OCI-LY3 (cell line): ENCODE data around the gene SNX18.

Experiments used
- H2AFZ ChIP-seq: fragments of 200-600, 300-600 bp; shearing (Covaris generic); 2 replicates; pipeline ENCODE4 v1.6.0; 2014; ENCODE audit warnings: antibody characterized with exemption, low read depth, low read length
- H3K27ac ChIP-seq: fragments of 200-600, 300-600 bp; sonication (generic); 2 replicates; pipeline ENCODE4 v1.5.1; 2014; ENCODE audit warnings: mild to moderate bottlenecking, low read length, moderate library complexity, mixed read lengths
- H3K27me3 ChIP-seq: fragments of 200-600, 300-600 bp; sonication (generic); 2 replicates; pipeline ENCODE4 v1.6.1; 2014; ENCODE audit warnings: low read depth, low read length, mixed read lengths
- H3K36me3 ChIP-seq: fragments of 200-600, 300-600 bp; sonication (generic); replicated peaks from 2 replicates; pipeline ENCODE3; 2014; ENCODE audit warnings: low read depth, low read length, mixed read lengths
- H3K4me1 ChIP-seq: fragments of 300-600, 200-600 bp; sonication (generic); 2 replicates; pipeline ENCODE4 v1.6.1; 2014; ENCODE audit warnings: low read length, mixed read lengths
- H3K4me2 ChIP-seq: fragments of 200-600, 300-600 bp; sonication (generic); 2 replicates; pipeline ENCODE4 v1.6.1; 2014; ENCODE audit warnings: low read length, mixed read lengths
- H3K4me3 ChIP-seq: fragments of 300-600, 200-600 bp; sonication (generic); 2 replicates; pipeline ENCODE4 v1.5.1; 2014; ENCODE audit warnings: antibody characterized with exemption, mild to moderate bottlenecking, low read length, moderate library complexity
- H3K79me2 ChIP-seq: fragments of 300-600, 200-600 bp; shearing (Covaris generic); 2 replicates; pipeline ENCODE4 v1.6.1; 2014; ENCODE audit warnings: mild to moderate bottlenecking, low read length, mixed read lengths
- H3K9ac ChIP-seq: fragments of 300-600, 200-600 bp; shearing (Covaris generic); 2 replicates; pipeline ENCODE4 v1.6.0; 2014; ENCODE audit warnings: mild to moderate bottlenecking, low read length, moderate library complexity
- H3K9me3 ChIP-seq: fragments of 200-600, 300-600 bp; shearing (Covaris generic); 2 replicates; pipeline ENCODE4 v1.6.1; 2014; ENCODE audit warnings: low read length, mixed read lengths; ENCODE audit not compliant: insufficient read depth
- H4K20me1 ChIP-seq: fragments of 200-600, 300-600 bp; sonication (generic); 2 replicates; pipeline ENCODE4 v1.6.1; 2016; ENCODE audit warnings: low read length, mixed read lengths; ENCODE audit not compliant: insufficient read depth
- EZH2phosphoT487 ChIP-seq: fragments of 200-600 bp; shearing (Covaris generic); IDR thresholded peaks from 2 replicates; pipeline ENCODE4 v1.6.1; 2018; ENCODE audit warnings: antibody characterized with exemption, mixed run types, low read depth
- TF ChIP-seq, protein P1 (sequence below): fragments of 200-600, 300-600 bp; sonication (generic); IDR thresholded peaks from 2 replicates; pipeline ENCODE4 v1.5.1; 2014; ENCODE audit warnings: antibody characterized with exemption, low read length, low read depth

SNX18 gene

DNA sequence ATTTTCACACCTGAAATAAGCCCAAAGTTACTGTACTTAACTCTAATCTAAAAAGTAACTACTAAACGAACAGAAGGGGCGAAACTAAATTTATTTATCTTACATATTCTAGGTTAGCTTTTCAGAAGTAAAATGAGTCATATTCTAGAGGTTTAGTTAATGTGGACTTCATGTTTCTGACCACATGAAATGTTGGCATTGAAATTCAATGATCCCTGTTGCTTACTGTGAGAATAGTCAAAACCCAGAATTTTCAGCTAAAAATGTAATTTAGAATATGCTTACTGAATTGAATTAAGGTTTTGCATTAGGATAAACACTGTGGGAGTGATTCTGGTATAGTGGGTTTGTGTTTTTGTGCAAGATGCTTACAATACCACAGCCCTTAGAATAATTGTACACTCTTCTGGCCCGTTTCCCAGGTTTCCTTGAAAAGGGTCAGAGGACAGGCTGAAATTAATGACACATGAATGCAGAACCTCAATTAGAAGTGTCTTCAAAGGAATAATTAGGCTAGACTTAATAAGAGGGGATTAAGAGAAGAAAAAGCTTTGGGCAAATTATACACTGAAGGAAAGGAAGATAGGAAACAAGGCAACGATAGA, 1.4 kb upstream of the SNX18 start:
- no peak overlapping the region for H3K27ac ChIP-seq
- H3K36me3 ChIP-seq, result peaks cover 29% of the 10 kb centered on the region
- no peaks in the 10 kb centered on the region for H3K9me3 ChIP-seq
- no peak overlapping the region for H3K9ac ChIP-seq
- H3K4me1 ChIP-seq, result peaks cover 37% of the 10 kb centered on the region
- H3K79me2 ChIP-seq, result peaks cover 36% of the 10 kb centered on the region
- TF ChIP-seq EZH2phosphoT487, result no peak
- TF ChIP-seq, protein P1, sequence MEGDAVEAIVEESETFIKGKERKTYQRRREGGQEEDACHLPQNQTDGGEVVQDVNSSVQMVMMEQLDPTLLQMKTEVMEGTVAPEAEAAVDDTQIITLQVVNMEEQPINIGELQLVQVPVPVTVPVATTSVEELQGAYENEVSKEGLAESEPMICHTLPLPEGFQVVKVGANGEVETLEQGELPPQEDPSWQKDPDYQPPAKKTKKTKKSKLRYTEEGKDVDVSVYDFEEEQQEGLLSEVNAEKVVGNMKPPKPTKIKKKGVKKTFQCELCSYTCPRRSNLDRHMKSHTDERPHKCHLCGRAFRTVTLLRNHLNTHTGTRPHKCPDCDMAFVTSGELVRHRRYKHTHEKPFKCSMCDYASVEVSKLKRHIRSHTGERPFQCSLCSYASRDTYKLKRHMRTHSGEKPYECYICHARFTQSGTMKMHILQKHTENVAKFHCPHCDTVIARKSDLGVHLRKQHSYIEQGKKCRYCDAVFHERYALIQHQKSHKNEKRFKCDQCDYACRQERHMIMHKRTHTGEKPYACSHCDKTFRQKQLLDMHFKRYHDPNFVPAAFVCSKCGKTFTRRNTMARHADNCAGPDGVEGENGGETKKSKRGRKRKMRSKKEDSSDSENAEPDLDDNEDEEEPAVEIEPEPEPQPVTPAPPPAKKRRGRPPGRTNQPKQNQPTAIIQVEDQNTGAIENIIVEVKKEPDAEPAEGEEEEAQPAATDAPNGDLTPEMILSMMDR, result no peak
- no peak overlapping the region for H2AFZ ChIP-seq
- H3K27me3 ChIP-seq, result peaks cover 11% of the 10 kb centered on the region; the same call in 1 of the 2 replicates
- peaks cover 27% of the 10 kb centered on the region for H4K20me1 ChIP-seq
- no peak overlapping the region for H3K4me3 ChIP-seq
- peak overlapping the region; percentile 95 for H3K4me2 ChIP-seq

DNA sequence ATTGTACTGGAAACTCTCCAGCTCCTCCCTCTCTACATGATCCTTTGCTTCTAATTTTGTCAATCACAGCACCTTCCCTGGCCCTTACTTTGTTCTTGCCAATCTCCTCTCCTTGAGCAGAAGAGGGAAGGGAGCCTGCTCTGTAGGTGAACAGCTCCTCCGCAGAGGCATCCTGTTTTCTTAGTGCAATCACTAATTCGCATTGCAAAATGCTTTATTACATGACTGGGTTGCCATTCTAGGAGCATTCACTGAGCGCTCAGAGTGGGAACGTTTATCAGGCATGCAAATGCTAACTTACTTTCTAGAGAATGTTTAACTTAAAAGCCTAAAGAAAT, 416 bp upstream of the SNX18 start:
- H3K4me3 ChIP-seq, result peak overlapping the region; percentile 79
- H3K4me1 ChIP-seq, result peaks cover 47% of the 10 kb centered on the region
- H2AFZ ChIP-seq, result peak overlapping the region; percentile 94; the same call in 1 of the 2 replicates
- H3K9ac ChIP-seq, result peak overlapping the region; percentile 45
- peaks cover 39% of the 10 kb centered on the region for H3K36me3 ChIP-seq
- no peak overlapping the region for H3K27ac ChIP-seq
- no peak for TF ChIP-seq EZH2phosphoT487
- TF ChIP-seq, protein P1, result no peak
- peaks cover 46% of the 10 kb centered on the region for H3K79me2 ChIP-seq
- H3K9me3 ChIP-seq, result no peaks in the 10 kb centered on the region
- H3K4me2 ChIP-seq, result peak overlapping the region; percentile 95
- H4K20me1 ChIP-seq, result peaks cover 37% of the 10 kb centered on the region
- H3K27me3 ChIP-seq, result peaks cover 11% of the 10 kb centered on the region; the same call in 1 of the 2 replicates

DNA sequence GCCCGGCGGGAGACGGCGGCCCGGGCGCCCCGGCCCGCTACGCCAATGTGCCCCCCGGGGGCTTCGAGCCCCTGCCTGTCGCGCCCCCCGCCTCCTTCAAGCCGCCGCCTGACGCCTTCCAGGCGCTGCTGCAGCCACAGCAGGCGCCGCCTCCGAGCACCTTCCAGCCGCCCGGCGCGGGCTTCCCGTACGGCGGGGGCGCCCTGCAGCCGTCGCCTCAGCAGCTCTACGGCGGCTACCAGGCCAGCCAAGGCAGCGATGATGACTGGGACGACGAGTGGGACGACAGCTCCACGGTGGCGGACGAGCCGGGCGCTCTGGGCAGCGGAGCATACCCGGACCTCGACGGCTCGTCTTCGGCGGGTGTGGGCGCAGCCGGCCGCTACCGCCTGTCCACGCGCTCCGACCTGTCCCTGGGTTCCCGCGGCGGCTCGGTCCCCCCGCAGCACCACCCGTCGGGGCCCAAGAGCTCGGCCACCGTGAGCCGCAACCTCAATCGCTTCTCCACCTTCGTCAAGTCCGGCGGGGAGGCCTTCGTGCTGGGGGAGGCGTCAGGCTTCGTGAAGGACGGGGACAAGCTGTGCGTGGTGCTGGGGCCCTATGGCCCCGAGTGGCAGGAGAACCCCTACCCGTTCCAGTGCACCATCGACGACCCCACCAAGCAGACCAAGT, 723 bp downstream of the SNX18 start:
- peak overlapping the region; percentile 93 for H3K4me3 ChIP-seq
- peaks cover 48% of the 10 kb centered on the region for H4K20me1 ChIP-seq
- H3K27ac ChIP-seq, result peak overlapping the region; percentile 70
- H3K9me3 ChIP-seq, result no peaks in the 10 kb centered on the region
- H3K4me2 ChIP-seq, result peak overlapping the region; percentile 93
- H3K4me1 ChIP-seq, result peaks cover 57% of the 10 kb centered on the region
- peaks cover 57% of the 10 kb centered on the region for H3K79me2 ChIP-seq
- no peak overlapping the region for H2AFZ ChIP-seq
- peaks cover 48% of the 10 kb centered on the region for H3K36me3 ChIP-seq
- peaks cover 11% of the 10 kb centered on the region; the same call in 1 of the 2 replicates for H3K27me3 ChIP-seq
- TF ChIP-seq, protein P1, result no peak
- TF ChIP-seq EZH2phosphoT487, result no peak
- H3K9ac ChIP-seq, result peak overlapping the region; percentile 85

DNA sequence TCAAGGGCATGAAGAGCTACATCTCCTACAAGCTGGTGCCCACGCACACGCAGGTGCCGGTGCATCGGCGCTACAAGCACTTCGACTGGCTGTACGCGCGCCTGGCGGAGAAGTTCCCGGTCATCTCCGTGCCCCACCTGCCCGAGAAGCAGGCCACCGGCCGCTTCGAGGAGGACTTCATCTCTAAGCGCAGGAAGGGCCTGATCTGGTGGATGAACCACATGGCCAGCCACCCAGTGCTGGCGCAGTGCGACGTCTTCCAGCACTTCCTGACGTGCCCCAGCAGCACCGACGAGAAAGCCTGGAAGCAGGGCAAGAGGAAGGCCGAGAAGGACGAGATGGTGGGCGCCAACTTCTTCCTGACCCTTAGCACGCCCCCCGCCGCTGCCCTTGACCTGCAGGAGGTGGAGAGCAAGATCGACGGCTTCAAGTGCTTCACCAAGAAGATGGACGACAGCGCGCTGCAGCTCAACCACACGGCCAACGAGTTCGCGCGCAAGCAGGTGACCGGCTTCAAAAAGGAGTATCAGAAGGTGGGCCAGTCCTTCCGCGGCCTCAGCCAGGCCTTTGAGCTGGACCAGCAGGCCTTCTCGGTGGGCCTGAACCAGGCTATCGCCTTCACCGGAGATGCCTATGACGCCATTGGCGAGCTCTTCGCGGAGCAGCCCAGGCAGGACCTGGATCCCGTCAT, 1.4 kb downstream of the SNX18 start:
- peaks cover 53% of the 10 kb centered on the region for H3K36me3 ChIP-seq
- peak overlapping the region; percentile 70 for H3K27ac ChIP-seq
- peaks cover 64% of the 10 kb centered on the region for H3K79me2 ChIP-seq
- H3K4me1 ChIP-seq, result peaks cover 59% of the 10 kb centered on the region
- no peak overlapping the region for H2AFZ ChIP-seq
- H3K9ac ChIP-seq, result peak overlapping the region; percentile 85
- TF ChIP-seq EZH2phosphoT487, result no peak
- TF ChIP-seq, protein P1, result no peak
- H3K9me3 ChIP-seq, result no peaks in the 10 kb centered on the region
- peak overlapping the region; percentile 93 for H3K4me3 ChIP-seq
- peaks cover 55% of the 10 kb centered on the region for H4K20me1 ChIP-seq
- peaks cover 11% of the 10 kb centered on the region; the same call in 1 of the 2 replicates for H3K27me3 ChIP-seq
- peak overlapping the region; percentile 93 for H3K4me2 ChIP-seq
